Measurements from ENCODE around the gene SH3RF2.

Gene SH3RF2

GRCh38 chr5:146013761-146014160, 77.4 kb downstream of the SH3RF2 start:
- DNase-seq: no peak

DNA sequence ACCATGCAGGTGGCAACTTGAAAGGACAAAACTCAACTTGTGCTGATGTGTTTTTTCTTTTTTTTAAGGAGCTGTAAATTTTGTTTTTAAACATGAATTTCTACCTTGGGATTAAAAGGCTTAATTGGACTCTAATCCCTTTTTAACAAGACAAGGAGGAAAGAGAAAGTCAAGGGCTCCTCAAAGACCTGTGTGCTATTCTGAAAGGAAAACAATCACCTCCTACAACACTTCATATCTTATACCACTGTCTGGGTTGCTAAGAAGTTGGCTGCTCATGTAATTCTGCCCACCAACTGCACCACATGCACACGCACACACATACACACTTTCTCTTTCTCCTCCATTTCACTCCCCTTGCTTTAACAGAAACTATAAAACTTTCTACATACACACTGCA, 78.6 kb downstream of the SH3RF2 start:
- DNase-seq: no peak

- no peak for DNase-seq
These were observed 80.5 kb downstream of the SH3RF2 start for GRCh38 chr5:146016764-146017484.

DNA sequence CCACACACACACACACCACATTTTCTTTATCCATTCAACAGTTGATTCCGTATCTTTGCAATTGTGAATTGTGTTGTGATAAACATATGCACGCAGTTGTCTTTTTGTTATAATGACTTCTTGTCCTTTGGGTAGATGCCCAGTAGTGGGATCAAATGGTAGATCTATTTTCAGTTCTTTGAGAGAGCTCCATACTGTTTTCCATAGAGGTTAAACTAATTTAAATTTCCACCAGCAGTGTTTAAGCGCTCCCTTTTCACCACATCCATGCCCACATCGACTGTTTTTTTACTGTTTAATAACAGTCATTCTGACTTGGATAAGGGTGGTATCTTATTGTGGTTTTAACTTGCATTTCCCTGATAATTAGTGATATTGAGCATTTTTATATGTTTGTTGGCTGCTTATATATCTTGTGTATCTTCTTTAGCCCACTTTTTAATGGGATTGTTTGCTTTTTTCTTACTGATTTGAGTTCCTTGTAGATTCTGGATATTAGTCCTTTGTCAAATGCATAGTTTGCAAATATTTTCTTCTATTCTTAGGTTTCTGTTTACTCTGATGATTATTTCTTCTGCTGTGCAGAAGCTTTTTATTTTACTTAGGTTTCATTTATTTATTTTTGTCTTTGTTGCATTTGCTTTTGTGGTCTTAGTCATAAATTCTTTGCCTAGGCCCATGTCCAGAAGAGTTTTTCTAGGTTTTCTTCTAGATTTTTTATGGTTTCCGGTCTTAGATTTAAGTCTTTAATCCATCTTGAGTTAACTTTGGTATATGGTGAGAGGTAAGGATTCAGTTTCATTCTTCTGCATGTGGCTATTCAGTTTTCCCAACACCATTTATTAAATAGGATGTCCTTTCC, 82.4 kb downstream of the SH3RF2 start:
- no peak for DNase-seq

GRCh38 chr5:146020100-146020499, 83.7 kb downstream of the SH3RF2 start:
- DNase-seq: no peak

DNA sequence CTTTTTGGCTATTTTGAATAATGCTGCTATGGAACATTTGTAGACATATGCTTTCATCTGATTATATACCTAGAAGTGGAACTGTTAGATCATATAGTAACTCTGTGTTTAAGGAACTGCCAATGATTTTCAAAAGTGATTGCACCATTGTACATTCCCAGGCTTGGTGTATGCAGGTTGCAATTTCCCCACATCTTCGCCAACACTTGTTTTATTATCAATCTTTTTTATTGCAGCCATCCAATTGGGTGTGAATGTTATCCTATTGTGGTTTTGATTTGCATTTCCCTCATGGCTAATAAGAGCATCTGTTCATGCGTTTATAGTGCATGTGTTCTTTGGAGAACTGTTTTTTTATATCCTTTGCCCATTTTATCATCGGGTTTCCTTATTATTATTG, 87.7 kb downstream of the SH3RF2 start:
- DNase-seq: no peak

DNA sequence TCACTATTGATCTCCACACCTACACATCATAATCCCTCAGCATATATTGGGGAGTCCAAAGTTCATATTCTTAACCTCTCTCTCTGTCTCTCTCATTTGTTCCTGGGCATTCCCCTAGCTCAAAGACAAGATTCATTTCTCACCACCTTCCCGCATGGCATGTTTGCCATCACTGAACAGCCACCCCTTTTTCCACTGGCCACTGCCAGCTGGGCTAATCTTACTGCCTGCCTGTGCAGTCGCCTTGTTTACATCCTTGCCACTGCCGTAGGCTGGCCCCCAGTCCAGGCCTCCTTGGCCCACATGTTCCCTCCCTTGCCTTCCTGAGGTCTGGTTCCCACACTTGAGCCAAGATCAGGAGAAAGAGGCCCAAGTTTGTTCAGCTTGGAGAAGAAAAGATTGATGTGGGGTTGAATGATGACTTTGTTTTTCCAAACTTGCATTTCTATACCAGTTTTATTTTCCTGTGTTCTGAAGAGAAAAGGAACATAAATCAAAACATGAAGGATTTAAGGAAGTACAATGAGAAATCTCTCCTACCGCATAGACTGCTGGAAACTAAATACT, 88.8 kb downstream of the SH3RF2 start:
- DNase-seq: no peak

GRCh38 chr5:146025681-146026080, 89.3 kb downstream of the SH3RF2 start:
- DNase-seq: no peak

- no peak for DNase-seq
These were observed 90.1 kb downstream of the SH3RF2 start for GRCh38 chr5:146026307-146027010.

- DNase-seq: no peak
These were observed 91.4 kb downstream of the SH3RF2 start for GRCh38 chr5:146027751-146028150.

DNA sequence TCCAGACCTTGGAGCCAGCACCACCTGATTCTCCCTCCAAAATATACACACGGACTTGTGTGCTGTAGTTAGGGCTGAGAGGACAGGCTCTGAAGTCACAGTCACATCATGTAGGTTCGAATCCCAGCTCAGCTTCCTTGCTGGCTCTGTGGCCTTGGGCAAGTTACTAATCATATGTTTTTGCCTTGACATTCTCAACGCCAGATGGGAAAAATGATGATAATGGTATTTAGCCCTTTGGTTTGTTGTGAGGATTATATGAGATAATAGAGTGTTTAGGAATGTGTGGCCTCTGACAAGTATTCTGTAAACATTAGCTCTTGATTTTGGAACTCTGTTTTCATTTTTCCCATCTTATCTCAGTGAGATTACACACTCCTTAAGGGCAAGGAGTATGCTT, 96.5 kb downstream of the SH3RF2 start:
- DNase-seq: no peak

GRCh38 chr5:146034127-146034526, 97.7 kb downstream of the SH3RF2 start:
- DNase-seq: no peak

- no peak for DNase-seq
These were observed 98.2 kb downstream of the SH3RF2 start for GRCh38 chr5:146034605-146035004.

GRCh38 chr5:146039420-146039819, 103.0 kb downstream of the SH3RF2 start:
- DNase-seq: no peak

DNA sequence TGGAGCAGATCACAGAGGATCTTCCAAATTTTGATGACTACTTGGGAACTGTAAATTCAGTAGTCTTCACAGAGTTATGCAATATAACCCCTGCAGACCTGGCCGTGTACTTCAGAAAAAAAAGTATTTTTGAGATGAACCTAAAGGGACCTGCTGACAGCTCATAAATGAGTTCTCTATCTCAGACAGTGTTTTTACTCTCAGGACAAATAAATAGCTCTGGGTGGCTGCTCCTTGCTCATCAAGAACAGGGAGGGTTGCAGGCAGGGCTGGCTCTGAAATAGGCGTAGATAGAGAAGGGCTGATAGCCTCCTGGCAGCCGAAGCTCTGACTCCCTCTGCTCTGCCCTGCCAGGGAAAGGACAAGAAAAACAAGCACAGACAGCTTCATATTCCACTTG, 104.1 kb downstream of the SH3RF2 start:
- no peak for DNase-seq

- DNase-seq: no peak
These were observed 104.9 kb downstream of the SH3RF2 start for GRCh38 chr5:146041180-146041789.

GRCh38 chr5:146042628-146043279, 106.4 kb downstream of the SH3RF2 start:
- no peak for DNase-seq

GRCh38 chr5:146043722-146044121, 107.3 kb downstream of the SH3RF2 start:
- no peak for DNase-seq

DNA sequence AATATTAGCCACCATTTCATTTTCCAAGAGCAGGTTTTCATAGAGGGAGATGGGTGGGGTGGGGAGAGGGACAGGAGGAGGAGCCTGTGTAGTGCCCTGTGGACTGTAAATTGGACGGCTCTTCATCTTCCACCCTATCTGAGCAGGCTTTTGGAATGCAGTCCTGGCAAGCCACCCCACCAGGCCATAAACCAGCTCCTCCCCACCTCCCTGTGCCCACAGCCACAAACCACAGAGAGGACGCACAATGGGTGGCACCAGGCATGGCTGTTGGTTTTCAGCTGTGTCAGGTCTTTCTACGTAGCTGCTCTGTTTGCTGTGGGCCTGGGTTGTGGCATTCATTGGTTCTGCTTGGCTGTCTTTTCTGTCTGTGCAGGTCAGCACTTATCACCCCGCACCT, 111.0 kb downstream of the SH3RF2 start:
- no peak for DNase-seq

DNA sequence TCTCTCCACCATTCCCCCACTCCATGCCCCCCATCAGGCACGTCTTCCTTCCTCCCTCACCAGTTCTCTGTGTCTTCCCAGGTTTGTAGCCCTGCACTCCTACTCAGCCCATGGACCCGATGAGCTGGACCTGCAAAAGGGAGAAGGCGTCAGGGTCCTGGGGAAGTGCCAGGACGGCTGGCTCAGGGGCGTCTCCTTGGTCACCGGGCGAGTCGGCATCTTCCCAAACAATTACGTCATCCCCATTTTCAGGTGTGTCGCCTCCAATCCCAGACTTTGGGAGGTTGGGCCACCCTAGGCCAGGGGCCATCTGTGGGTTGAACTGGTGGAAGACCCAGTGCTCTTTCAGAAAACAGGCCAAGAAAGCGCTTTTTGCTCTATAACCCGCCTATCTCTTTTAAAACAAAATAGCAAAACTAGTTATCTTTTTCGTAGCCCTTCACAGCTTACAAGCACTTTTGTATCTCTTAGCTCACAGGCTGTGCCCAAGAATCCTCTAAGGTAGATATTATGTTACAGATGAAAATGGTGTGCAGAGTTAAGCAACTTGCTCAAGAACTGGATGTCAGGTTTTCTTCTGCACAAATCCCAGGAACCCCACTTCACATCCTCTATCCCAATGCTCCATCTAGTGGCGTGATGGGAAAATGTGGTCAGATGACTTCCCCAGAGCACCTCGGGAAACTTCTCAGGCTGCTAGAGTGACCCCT, 112.8 kb downstream of the SH3RF2 start:
- no peak for DNase-seq

GRCh38 chr5:146049704-146050026, 113.3 kb downstream of the SH3RF2 start:
- no peak for DNase-seq

DNA sequence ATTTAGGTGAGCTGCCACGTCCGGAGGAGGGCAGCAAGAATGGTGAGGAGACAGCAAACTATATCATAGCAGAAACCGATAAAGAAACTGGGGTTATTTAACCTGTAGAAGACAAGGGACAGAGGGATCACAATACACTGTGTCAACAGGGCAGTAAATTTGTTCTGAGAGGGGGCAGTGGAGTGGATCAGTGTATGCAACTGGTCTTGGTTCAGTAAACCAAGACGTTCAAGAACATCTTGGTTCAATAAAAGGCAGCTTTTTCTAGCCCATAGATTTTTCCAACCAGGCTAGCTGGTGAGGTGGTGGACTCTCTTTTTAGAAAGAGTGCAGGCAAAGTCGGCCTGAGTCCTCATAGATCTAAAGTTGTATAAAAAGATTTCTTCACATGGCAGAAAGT, 113.7 kb downstream of the SH3RF2 start:
- DNase-seq: no peak

Measured in activated gamma-delta T cell (primary cell).